Uterus (tissue), 2 donors: ENCODE data around the gene CCN5.

Experiments
- CTCF ChIP-seq, 4 experiments: fragments of 200-600 bp in 2 of 4; fragments of 450-650 bp in 2 of 4; sonication (generic) in 2 of 4; IDR thresholded peaks; one replicate each; pipeline ENCODE4 v1.5.1; 2016 to 2019; ENCODE audit warnings: antibody characterized with exemption in 4 of 4, mild to moderate bottlenecking in 2 of 4, moderate library complexity in 1 of 4
- POLR2A ChIP-seq, 2 donors: fragments of 450-650 bp; IDR thresholded peaks; one replicate each; pipeline ENCODE4 v1.6.1; 2016; ENCODE audit warnings: antibody characterized with exemption in 2 of 2, mild to moderate bottlenecking in 1 of 2, moderate library complexity in 1 of 2

GRCh38 chr20:44765701-44766347, 50.7 kb downstream of the CCN5 start:
- no peak for TF ChIP-seq CTCF (IDR thresholded peaks at IDR 0.05)
- TF ChIP-seq POLR2A (IDR thresholded peaks at IDR 0.05): no peak
